ENCODE results near the gene SCFD2.

The SCFD2 gene

GRCh38 chr4:52926196-52926974, 439.5 kb downstream of the SCFD2 start:
- in situ Hi-C loops (cut with HindIII; ENCODE audit: low sequenced_read_pairs) = no loop called here

DNA sequence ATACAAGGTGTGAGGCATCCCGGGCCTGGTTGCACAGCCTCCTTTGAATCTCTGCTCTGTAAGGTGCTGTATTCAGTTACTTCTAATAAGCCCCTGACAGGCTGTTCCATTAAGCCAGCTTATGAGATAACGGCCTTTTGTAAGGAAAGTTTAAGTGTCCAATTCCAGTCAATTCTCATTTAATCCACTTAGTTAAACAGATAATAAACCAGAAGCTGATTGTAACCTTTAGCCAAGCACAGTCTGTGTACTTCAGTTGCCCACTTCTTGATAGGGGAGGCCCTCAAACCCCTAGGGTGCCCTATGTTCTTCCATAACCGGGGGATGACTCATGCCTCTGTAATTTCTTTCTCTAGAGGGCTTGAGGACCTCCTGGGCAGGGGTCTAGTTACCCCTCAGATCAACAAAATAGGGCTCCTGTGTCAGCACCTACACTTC, 440.3 kb downstream of the SCFD2 start:
- in situ Hi-C loops (cut with HindIII; ENCODE audit: low sequenced_read_pairs) = no loop called here
- no peak for DNase-seq (ENCODE audit: low read depth)

More at GRCh38 chr4:52926196-52926974, 439.5 kb downstream of the SCFD2 start:
- TF ChIP-seq, protein P1, sequence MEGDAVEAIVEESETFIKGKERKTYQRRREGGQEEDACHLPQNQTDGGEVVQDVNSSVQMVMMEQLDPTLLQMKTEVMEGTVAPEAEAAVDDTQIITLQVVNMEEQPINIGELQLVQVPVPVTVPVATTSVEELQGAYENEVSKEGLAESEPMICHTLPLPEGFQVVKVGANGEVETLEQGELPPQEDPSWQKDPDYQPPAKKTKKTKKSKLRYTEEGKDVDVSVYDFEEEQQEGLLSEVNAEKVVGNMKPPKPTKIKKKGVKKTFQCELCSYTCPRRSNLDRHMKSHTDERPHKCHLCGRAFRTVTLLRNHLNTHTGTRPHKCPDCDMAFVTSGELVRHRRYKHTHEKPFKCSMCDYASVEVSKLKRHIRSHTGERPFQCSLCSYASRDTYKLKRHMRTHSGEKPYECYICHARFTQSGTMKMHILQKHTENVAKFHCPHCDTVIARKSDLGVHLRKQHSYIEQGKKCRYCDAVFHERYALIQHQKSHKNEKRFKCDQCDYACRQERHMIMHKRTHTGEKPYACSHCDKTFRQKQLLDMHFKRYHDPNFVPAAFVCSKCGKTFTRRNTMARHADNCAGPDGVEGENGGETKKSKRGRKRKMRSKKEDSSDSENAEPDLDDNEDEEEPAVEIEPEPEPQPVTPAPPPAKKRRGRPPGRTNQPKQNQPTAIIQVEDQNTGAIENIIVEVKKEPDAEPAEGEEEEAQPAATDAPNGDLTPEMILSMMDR (IDR thresholded peaks at IDR 0.05; ENCODE audit: low read depth, low read length, missing control alignments) = no peak
- no peak for DNase-seq (ENCODE audit: low read depth)
- no peak overlapping the region for H3K4me3 ChIP-seq (ENCODE audit: low read depth, low read length)

DNA sequence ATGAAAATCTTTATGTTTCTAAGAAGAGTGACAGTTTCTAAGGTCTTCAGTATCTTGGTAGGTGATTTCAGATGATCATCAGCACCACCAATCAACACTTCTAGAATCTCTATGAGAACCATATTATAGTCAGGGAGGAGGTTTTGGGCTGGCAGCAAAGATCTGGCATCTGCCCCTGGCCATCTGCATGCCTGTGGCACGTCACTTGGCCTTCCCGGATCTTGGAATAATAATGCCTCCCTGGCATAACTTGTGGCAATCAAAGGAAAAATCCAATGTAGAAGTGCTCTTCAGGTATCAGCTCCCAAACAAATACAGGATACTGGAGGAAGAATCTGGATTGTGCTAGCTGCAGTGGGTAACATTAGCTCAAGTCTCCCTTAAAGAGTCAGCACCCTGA, 446.4 kb downstream of the SCFD2 start:
- TF ChIP-seq, protein P1 (IDR thresholded peaks at IDR 0.05; ENCODE audit: low read depth, low read length, missing control alignments) = no peak
- DNase-seq (ENCODE audit: low read depth) = no peak
- in situ Hi-C loops (cut with HindIII; ENCODE audit: low sequenced_read_pairs) = no loop called here
- H3K4me3 ChIP-seq (ENCODE audit: low read depth, low read length) = no peak overlapping the region

More for the DNA sequence above, 440.3 kb downstream of the SCFD2 start:
- H3K4me3 ChIP-seq (ENCODE audit: low read depth, low read length) = no peak overlapping the region
- TF ChIP-seq, protein P1 (IDR thresholded peaks at IDR 0.05; ENCODE audit: low read depth, low read length, missing control alignments) = no peak

- TF ChIP-seq, protein P1 (IDR thresholded peaks at IDR 0.05; ENCODE audit: low read depth, low read length, missing control alignments) = no peak
- DNase-seq (ENCODE audit: low read depth) = no peak
- H3K4me3 ChIP-seq (ENCODE audit: low read depth, low read length) = no peak overlapping the region
- in situ Hi-C loops (cut with HindIII; ENCODE audit: low sequenced_read_pairs) = no loop called here
Observed at GRCh38 chr4:52917817-52918216, 448.0 kb downstream of the SCFD2 start.

DNA sequence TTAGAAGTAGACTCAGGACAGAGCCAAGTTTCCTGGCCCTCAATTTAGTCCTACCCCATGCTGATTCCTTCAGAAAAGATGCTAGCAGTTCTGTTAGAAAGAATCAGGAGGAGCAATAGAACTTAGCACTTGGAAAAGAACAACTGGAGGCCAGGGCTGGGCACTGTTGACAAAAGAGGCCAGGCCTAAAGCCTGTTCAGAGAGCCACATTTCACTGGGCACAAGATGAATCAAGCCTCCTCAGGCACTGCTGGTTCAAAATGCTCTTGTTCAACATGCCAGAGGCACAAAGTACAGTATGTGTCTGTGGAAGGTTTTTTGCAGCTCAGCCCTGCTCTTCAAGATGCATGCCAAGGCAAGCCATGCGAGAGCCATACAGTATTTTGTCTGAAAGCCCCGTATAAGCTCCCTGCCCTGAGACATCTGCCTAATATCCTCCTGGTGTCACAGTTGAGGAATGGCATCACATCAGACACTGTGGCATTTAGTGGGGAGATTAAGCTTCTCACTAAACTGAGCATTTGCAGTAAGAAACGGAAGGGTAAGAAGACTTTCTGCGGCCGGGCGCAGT, 450.0 kb downstream of the SCFD2 start:
- H3K4me3 ChIP-seq (ENCODE audit: low read depth, low read length) = no peak overlapping the region
- TF ChIP-seq, protein P1 (IDR thresholded peaks at IDR 0.05; ENCODE audit: low read depth, low read length, missing control alignments) = no peak
- in situ Hi-C loops (cut with HindIII; ENCODE audit: low sequenced_read_pairs) = no loop called here
- no peak for DNase-seq (ENCODE audit: low read depth)

- no peak overlapping the region for H3K4me3 ChIP-seq (ENCODE audit: low read depth, low read length)
- in situ Hi-C loops (cut with HindIII; ENCODE audit: low sequenced_read_pairs) = no loop called here
- TF ChIP-seq, protein P1 (IDR thresholded peaks at IDR 0.05; ENCODE audit: low read depth, low read length, missing control alignments) = no peak
- DNase-seq (ENCODE audit: low read depth) = no peak
Observed at GRCh38 chr4:52915191-52915590, 450.7 kb downstream of the SCFD2 start.
